ENCODE measurements around the gene TUBGCP6. TPM values are rescaled to one million over a fixed set of nuclear protein-coding genes. Genes with fewer than 3 reads are reported as not detected.
A peak's percentile ranks its signal among the peaks of the same experiment; 100 is the strongest.

The TUBGCP6 gene
- total and polyA plus RNA-seq, 10 of the 15 experiments (the other 5 are each of a cell fraction or from before 2014, with no cell fraction given): 0.74 to 41.4 (median 19.4) TPM

DNA sequence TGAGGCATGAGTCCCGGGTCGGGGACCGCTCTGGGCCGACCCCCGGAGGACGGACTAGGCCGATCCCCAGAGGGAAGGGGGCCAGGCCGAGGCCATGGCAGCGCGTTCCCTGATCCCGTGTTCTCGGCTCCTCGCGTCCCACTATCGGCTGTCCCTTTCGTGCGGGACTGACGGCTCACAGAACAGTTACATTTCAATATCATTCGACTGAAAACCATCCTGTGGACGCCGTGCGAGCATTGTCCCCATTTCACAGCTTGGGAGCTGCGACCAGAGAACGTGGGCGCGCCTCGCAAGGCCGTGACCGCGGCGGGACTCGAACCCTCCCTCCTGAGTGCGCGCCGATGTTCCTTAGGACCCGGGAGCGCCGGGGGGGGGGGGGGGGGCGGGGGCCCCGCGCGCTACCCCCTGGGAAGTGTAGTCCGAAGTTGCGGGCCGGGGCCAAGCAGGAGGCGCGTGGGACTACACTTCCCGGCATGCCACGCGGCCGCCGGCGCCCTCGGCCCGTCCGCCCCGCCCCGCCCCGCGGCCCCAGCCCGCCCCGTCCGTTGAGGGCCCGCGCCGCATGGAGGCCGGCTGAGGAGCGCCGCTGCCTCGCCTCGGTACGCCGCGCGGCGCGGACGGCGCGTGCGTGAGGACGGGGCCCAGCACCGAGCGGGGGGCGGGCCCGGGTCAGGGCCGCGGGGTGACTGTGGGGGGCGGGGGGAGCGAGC is 59.3 kb downstream of the TUBGCP6 start, which contains the start of gene TRABD (continued):
- TF ChIP-seq EED (IDR thresholded peaks at IDR 0.05; ENCODE audit: low read depth): no peak
- TF ChIP-seq, protein P1, sequence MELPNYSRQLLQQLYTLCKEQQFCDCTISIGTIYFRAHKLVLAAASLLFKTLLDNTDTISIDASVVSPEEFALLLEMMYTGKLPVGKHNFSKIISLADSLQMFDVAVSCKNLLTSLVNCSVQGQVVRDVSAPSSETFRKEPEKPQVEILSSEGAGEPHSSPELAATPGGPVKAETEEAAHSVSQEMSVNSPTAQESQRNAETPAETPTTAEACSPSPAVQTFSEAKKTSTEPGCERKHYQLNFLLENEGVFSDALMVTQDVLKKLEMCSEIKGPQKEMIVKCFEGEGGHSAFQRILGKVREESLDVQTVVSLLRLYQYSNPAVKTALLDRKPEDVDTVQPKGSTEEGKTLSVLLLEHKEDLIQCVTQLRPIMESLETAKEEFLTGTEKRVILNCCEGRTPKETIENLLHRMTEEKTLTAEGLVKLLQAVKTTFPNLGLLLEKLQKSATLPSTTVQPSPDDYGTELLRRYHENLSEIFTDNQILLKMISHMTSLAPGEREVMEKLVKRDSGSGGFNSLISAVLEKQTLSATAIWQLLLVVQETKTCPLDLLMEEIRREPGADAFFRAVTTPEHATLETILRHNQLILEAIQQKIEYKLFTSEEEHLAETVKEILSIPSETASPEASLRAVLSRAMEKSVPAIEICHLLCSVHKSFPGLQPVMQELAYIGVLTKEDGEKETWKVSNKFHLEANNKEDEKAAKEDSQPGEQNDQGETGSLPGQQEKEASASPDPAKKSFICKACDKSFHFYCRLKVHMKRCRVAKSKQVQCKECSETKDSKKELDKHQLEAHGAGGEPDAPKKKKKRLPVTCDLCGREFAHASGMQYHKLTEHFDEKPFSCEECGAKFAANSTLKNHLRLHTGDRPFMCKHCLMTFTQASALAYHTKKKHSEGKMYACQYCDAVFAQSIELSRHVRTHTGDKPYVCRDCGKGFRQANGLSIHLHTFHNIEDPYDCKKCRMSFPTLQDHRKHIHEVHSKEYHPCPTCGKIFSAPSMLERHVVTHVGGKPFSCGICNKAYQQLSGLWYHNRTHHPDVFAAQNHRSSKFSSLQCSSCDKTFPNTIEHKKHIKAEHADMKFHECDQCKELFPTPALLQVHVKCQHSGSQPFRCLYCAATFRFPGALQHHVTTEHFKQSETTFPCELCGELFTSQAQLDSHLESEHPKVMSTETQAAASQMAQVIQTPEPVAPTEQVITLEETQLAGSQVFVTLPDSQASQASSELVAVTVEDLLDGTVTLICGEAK (IDR thresholded peaks at IDR 0.05; ENCODE audit: borderline replicate concordance): no peak
- TF ChIP-seq SPI1 (IDR thresholded peaks at IDR 0.05; ENCODE audit: borderline replicate concordance, insufficient read depth, low read depth, low read length): no peak
- no peak for TF ChIP-seq SMAD1 (IDR thresholded peaks at IDR 0.05; ENCODE audit: low read depth, partially characterized antibody)
- TF ChIP-seq HDAC2 (IDR thresholded peaks at IDR 0.05): no peak
- TF ChIP-seq MYB (IDR thresholded peaks at IDR 0.05; ENCODE audit: borderline replicate concordance, low read depth, low read length): no peak
- peak; percentile 75 for TF ChIP-seq IKZF1 (conservative IDR thresholded peaks at IDR 0.05)
- TF ChIP-seq ATF7 (IDR thresholded peaks at IDR 0.05; ENCODE audit: low read depth): no peak
- TF ChIP-seq, protein P2, sequence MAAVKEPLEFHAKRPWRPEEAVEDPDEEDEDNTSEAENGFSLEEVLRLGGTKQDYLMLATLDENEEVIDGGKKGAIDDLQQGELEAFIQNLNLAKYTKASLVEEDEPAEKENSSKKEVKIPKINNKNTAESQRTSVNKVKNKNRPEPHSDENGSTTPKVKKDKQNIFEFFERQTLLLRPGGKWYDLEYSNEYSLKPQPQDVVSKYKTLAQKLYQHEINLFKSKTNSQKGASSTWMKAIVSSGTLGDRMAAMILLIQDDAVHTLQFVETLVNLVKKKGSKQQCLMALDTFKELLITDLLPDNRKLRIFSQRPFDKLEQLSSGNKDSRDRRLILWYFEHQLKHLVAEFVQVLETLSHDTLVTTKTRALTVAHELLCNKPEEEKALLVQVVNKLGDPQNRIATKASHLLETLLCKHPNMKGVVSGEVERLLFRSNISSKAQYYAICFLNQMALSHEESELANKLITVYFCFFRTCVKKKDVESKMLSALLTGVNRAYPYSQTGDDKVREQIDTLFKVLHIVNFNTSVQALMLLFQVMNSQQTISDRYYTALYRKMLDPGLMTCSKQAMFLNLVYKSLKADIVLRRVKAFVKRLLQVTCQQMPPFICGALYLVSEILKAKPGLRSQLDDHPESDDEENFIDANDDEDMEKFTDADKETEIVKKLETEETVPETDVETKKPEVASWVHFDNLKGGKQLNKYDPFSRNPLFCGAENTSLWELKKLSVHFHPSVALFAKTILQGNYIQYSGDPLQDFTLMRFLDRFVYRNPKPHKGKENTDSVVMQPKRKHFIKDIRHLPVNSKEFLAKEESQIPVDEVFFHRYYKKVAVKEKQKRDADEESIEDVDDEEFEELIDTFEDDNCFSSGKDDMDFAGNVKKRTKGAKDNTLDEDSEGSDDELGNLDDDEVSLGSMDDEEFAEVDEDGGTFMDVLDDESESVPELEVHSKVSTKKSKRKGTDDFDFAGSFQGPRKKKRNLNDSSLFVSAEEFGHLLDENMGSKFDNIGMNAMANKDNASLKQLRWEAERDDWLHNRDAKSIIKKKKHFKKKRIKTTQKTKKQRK (IDR thresholded peaks at IDR 0.05; ENCODE audit: low read depth, low read length): no peak
- TF ChIP-seq, protein P3, sequence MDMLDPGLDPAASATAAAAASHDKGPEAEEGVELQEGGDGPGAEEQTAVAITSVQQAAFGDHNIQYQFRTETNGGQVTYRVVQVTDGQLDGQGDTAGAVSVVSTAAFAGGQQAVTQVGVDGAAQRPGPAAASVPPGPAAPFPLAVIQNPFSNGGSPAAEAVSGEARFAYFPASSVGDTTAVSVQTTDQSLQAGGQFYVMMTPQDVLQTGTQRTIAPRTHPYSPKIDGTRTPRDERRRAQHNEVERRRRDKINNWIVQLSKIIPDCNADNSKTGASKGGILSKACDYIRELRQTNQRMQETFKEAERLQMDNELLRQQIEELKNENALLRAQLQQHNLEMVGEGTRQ (IDR thresholded peaks at IDR 0.05; ENCODE audit: borderline replicate concordance, low read depth, low read length): no peak
- TF ChIP-seq, protein P4, sequence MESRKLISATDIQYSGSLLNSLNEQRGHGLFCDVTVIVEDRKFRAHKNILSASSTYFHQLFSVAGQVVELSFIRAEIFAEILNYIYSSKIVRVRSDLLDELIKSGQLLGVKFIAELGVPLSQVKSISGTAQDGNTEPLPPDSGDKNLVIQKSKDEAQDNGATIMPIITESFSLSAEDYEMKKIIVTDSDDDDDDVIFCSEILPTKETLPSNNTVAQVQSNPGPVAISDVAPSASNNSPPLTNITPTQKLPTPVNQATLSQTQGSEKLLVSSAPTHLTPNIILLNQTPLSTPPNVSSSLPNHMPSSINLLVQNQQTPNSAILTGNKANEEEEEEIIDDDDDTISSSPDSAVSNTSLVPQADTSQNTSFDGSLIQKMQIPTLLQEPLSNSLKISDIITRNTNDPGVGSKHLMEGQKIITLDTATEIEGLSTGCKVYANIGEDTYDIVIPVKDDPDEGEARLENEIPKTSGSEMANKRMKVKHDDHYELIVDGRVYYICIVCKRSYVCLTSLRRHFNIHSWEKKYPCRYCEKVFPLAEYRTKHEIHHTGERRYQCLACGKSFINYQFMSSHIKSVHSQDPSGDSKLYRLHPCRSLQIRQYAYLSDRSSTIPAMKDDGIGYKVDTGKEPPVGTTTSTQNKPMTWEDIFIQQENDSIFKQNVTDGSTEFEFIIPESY (IDR thresholded peaks at IDR 0.05): no peak
- TF ChIP-seq, protein P5, sequence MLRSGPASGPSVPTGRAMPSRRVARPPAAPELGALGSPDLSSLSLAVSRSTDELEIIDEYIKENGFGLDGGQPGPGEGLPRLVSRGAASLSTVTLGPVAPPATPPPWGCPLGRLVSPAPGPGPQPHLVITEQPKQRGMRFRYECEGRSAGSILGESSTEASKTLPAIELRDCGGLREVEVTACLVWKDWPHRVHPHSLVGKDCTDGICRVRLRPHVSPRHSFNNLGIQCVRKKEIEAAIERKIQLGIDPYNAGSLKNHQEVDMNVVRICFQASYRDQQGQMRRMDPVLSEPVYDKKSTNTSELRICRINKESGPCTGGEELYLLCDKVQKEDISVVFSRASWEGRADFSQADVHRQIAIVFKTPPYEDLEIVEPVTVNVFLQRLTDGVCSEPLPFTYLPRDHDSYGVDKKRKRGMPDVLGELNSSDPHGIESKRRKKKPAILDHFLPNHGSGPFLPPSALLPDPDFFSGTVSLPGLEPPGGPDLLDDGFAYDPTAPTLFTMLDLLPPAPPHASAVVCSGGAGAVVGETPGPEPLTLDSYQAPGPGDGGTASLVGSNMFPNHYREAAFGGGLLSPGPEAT (IDR thresholded peaks at IDR 0.05; ENCODE audit: low read depth): peak; percentile 66
- TF ChIP-seq BACH1 (IDR thresholded peaks at IDR 0.05; ENCODE audit: borderline replicate concordance): no peak
- no peak; the same call in 1 of the 2 replicates for TF ChIP-seq NRF1 (conservative IDR thresholded peaks at IDR 0.05; ENCODE audit: low read depth, low read length)
- TF ChIP-seq ASH2L (IDR thresholded peaks at IDR 0.05; ENCODE audit: borderline replicate concordance, low read depth): no peak
- TF ChIP-seq ZNF217 (IDR thresholded peaks at IDR 0.05): peak; percentile 76
- no peak for TF ChIP-seq MTA3 (IDR thresholded peaks at IDR 0.05; ENCODE audit: borderline replicate concordance, low read length)
- TF ChIP-seq EZH2 (IDR thresholded peaks at IDR 0.05; ENCODE audit: borderline replicate concordance, control insufficient read depth, low read depth, low read length): no peak
